Tibial nerve (tissue), 4 donors: ENCODE results near the gene NCK2. TPM values are rescaled to one million over a fixed set of nuclear protein-coding genes. Genes with fewer than 3 reads are reported as not detected.
A peak's percentile ranks its signal among the peaks of the same experiment; 100 is the strongest.

Source experiments
- DNase-seq, 2 donors: peaks; one replicate each; pipeline ENCODE4 v3.0.0-alpha.2; 2019; ENCODE audit warnings: low spot score in 2 of 2
- H3K27ac ChIP-seq, 4 donors: fragments of 200-600 bp; sonication (generic) in 3 of 4; one replicate each; pipeline ENCODE4 v1.5.1; 2017 to 2019; ENCODE audit warnings: mild to moderate bottlenecking in 1 of 4
- H3K27me3 ChIP-seq, 2 donors: fragments of 200-600 bp; sonication (generic) in 1 of 2; one replicate each; pipeline versions ENCODE4 v1.5.1 to v1.6.0; 2017 to 2019
- H3K36me3 ChIP-seq, 3 donors: fragments of 200-600 bp; sonication (generic); one replicate each; pipeline ENCODE4 v1.5.1; 2018 to 2019
- H3K4me1 ChIP-seq, 4 donors: fragments of 200-600 bp; sonication (generic) in 3 of 4; one replicate each; pipeline ENCODE4 v1.5.1; 2017 to 2019
- H3K4me3 ChIP-seq, 4 donors: fragments of 200-600 bp; sonication (generic) in 3 of 4; one replicate each; pipeline ENCODE4 v1.5.1; 2017 to 2019; ENCODE audit warnings: mild to moderate bottlenecking in 1 of 4, moderate library complexity in 1 of 4
- H3K9me3 ChIP-seq, 4 donors: fragments of 200-600 bp; sonication (generic) in 3 of 4; one replicate each; pipeline ENCODE4 v1.5.1; 2017 to 2019
- EP300 ChIP-seq, 2 donors: sonication (generic); formaldehyde crosslinking; IDR thresholded peaks; one replicate each; pipeline ENCODE4 v1.6.1; 2017; ENCODE audit warnings: antibody characterized with exemption in 2 of 2, mild to moderate bottlenecking in 1 of 2
- POLR2A ChIP-seq, 2 donors: fragments of 450-650 bp; IDR thresholded peaks; one replicate each; pipeline ENCODE4 v1.6.1; 2017; ENCODE audit warnings: antibody characterized with exemption in 2 of 2, mild to moderate bottlenecking in 2 of 2, moderate library complexity in 2 of 2
- WGBS, 2 donors: methylation state at CpG; one replicate each; pipeline ENCODE4 v1.1.5; 2018; 5-methylcytosine and 5-hydroxymethylcytosine counted together
- total RNA-seq, 4 donors: library from RNA; depleted of rRNA; stranded (reverse); fragments of >200 nt; gene quantifications; one replicate each; pipeline ENCODE4 v1.1.0, GENCODE V29; 2016
- TF ChIP-seq, protein P1 (sequence below), 5 experiments: fragments of 200-600 bp in 3 of 5; fragments of 450-650 bp in 2 of 5; sonication (generic) in 3 of 5; IDR thresholded peaks; one replicate each; pipeline ENCODE4 v1.5.1; 2016 to 2019; ENCODE audit warnings: antibody characterized with exemption in 5 of 5, mild to moderate bottlenecking in 3 of 5, moderate library complexity in 2 of 5

The NCK2 gene
- total RNA-seq, 4 donors from 2014 or later: 22.6 to 35.9 (median 28.1) TPM

DNA sequence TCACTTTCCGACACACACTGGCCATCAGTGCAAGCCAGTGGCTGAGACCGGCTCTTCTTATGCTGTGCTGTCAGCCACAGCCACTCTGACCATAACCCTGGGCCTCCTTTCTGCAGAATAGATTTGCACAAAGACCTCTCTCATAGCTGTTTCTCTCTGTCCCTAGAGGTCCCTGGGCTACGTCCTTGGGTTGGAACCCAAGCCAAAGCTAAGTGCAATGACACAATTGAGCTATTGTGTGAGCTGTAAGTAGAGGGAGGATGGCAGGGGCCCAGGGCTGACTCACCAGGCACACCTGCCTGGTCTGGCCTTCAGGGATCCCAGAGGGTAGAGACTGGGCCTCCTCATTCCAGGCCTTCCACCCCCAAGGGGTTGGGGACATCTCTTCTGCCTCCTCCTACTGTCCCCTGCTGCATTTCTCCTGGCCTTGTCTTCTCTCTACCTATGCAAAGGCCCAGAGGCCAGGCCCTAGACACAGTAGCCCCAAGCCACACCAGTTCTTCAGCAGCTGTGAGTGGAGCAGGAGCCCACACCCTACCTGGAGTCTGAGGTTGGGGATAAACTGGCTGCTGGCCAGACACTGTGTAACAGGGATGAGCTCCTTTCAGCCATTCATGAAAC, 174.6 kb downstream of the NCK2 start:
- Histone ChIP-seq H3K9me3 (peaks cover 0 to 27% (median 7%) of the 10 kb centered on the region in 4 donors), H3K4me3 (no peak overlapping the region), H3K27me3 (no peaks in the 10 kb centered on the region), H3K27ac (peak overlapping the region in 1 of 4 donors; percentile 45), H3K4me1 (peaks cover 0 to 3% (median 0%) of the 10 kb centered on the region in 4 donors), H3K36me3 (no peaks in the 10 kb centered on the region)
- WGBS, 2 donors: 47 to 51% methylated on average over 3 of the region's 3 CpGs
- TF ChIP-seq EP300 (IDR thresholded peaks at IDR 0.05): peak in 1 of 2 donors; percentile 39
- TF ChIP-seq, protein P1, sequence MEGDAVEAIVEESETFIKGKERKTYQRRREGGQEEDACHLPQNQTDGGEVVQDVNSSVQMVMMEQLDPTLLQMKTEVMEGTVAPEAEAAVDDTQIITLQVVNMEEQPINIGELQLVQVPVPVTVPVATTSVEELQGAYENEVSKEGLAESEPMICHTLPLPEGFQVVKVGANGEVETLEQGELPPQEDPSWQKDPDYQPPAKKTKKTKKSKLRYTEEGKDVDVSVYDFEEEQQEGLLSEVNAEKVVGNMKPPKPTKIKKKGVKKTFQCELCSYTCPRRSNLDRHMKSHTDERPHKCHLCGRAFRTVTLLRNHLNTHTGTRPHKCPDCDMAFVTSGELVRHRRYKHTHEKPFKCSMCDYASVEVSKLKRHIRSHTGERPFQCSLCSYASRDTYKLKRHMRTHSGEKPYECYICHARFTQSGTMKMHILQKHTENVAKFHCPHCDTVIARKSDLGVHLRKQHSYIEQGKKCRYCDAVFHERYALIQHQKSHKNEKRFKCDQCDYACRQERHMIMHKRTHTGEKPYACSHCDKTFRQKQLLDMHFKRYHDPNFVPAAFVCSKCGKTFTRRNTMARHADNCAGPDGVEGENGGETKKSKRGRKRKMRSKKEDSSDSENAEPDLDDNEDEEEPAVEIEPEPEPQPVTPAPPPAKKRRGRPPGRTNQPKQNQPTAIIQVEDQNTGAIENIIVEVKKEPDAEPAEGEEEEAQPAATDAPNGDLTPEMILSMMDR (IDR thresholded peaks at IDR 0.05): no peak
- DNase-seq: peak; percentile 58 to 70

DNA sequence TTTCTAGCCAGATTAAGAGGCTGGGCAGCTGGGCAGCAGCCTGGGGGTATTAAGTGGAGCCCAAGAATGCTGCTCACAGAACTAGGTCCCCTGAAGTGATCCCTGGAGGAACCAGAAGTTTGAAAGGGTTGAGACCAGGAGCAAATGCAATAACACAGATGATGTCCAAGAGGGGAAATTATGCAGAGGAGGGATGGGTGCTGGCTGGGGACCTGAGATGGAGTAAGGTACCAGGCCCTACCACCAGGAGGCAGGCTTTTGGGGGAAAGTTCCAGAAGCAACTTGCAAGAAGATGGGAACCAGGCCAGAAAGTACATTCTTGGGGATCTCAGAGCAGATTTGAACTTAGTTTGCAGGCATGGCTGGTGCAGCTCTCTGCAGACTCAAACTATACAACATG, 175.1 kb downstream of the NCK2 start:
- H3K27me3 ChIP-seq: no peaks in the 10 kb centered on the region
- peaks cover 0 to 7% (median 0%) of the 10 kb centered on the region in 4 donors for H3K4me1 ChIP-seq
- TF ChIP-seq EP300 (IDR thresholded peaks at IDR 0.05) (no peak), POLR2A (IDR thresholded peaks at IDR 0.05) (no peak)
- TF ChIP-seq, protein P1 (IDR thresholded peaks at IDR 0.05): peak in 2 of 5 experiments; percentile 9 to 12
- no peak for DNase-seq
- H3K36me3 ChIP-seq: no peaks in the 10 kb centered on the region
- peaks cover 0 to 21% (median 4%) of the 10 kb centered on the region in 4 donors for H3K9me3 ChIP-seq
- no peak overlapping the region for H3K4me3 ChIP-seq
- H3K27ac ChIP-seq: peak overlapping the region in 1 of 4 donors; percentile 45

GRCh38 chr2:105924271-105924670, 179.6 kb downstream of the NCK2 start:
- H3K9me3 ChIP-seq: peaks cover 0 to 4% (median 0%) of the 10 kb centered on the region in 4 donors
- peaks cover 0 to 14% (median 4%) of the 10 kb centered on the region in 4 donors for H3K4me1 ChIP-seq
- H3K27me3 ChIP-seq: no peaks in the 10 kb centered on the region
- no peak for DNase-seq
- H3K36me3 ChIP-seq: no peaks in the 10 kb centered on the region
- H3K27ac ChIP-seq: no peak overlapping the region
- H3K4me3 ChIP-seq: no peak overlapping the region
- WGBS, 2 donors: 46 to 49% methylated on average over 6 of the region's 6 CpGs
- no peak for TF ChIP-seq EP300 (IDR thresholded peaks at IDR 0.05)
- TF ChIP-seq, protein P1 (IDR thresholded peaks at IDR 0.05): no peak
- TF ChIP-seq POLR2A (IDR thresholded peaks at IDR 0.05): no peak

DNA sequence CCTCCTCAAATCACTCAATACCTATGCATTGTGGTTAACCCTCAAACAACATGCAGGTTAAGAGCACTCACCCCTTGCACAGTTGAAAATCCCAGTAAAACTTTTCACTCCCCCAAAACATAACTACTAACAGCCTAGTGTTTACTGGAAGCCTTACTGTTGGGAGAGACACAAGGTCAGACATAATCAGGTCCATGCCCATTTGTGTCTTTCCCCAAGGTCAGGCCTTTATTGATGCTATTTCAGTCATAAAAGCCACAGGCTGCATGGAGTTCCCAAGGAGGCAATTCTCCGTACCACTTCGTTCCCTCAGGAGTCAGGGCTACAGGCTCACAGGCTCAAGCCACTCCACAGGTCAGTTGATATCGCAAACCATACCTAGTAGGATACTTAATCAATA, 180.2 kb downstream of the NCK2 start:
- peaks cover 0 to 4% (median 0%) of the 10 kb centered on the region in 4 donors for H3K9me3 ChIP-seq
- no peaks in the 10 kb centered on the region for H3K36me3 ChIP-seq
- 95 to 98% methylated on average over 3 of the region's 3 CpGs for whole genome bisulfite sequencing, 2 donors
- no peaks in the 10 kb centered on the region for H3K27me3 ChIP-seq
- H3K4me1 ChIP-seq: peaks cover 0 to 17% (median 4%) of the 10 kb centered on the region in 4 donors
- no peak for DNase-seq
- H3K27ac ChIP-seq: no peak overlapping the region
- TF ChIP-seq POLR2A (IDR thresholded peaks at IDR 0.05): no peak
- no peak for TF ChIP-seq EP300 (IDR thresholded peaks at IDR 0.05)
- TF ChIP-seq, protein P1 (IDR thresholded peaks at IDR 0.05): no peak
- H3K4me3 ChIP-seq: no peak overlapping the region

- H3K4me3 ChIP-seq: no peak overlapping the region
- no peak for DNase-seq
- 84 to 88% methylated on average over 6 of the region's 6 CpGs for WGBS, 2 donors
These were observed 180.7 kb downstream of the NCK2 start for GRCh38 chr2:105925390-105925789.

More at GRCh38 chr2:105925390-105925789, 180.7 kb downstream of the NCK2 start:
- Histone ChIP-seq H3K36me3 (no peaks in the 10 kb centered on the region), H3K4me1 (peaks cover 0 to 17% (median 4%) of the 10 kb centered on the region in 4 donors), H3K27me3 (no peaks in the 10 kb centered on the region), H3K9me3 (peaks cover 0 to 4% (median 0%) of the 10 kb centered on the region in 4 donors), H3K27ac (no peak overlapping the region)
- TF ChIP-seq EP300 (IDR thresholded peaks at IDR 0.05): no peak
- TF ChIP-seq, protein P1 (IDR thresholded peaks at IDR 0.05): no peak
- TF ChIP-seq POLR2A (IDR thresholded peaks at IDR 0.05): no peak
